H7 (cell line): ENCODE results near the gene MOB3A. TPM values are rescaled to one million over a fixed set of nuclear protein-coding genes. Genes with fewer than 3 reads are reported as not detected.
"Not testable (repeated sequence)": the region's sequence is repeated elsewhere in the genome, so short reads cannot be mapped to it uniquely, and the experiment has no call there.

Experiments used
- DNase-seq: peaks from one replicate; pipeline ENCODE4 v3.0.0; 2012
- H3K27me3 ChIP-seq: 2 replicates; pipeline ENCODE4 v1.6.0; 2011; ENCODE audit warnings: mild to moderate bottlenecking, low read length; ENCODE audit not compliant: control insufficient read depth, insufficient read depth
- H3K36me3 ChIP-seq: replicated peaks from 2 replicates; pipeline ENCODE4 v1.5.1; 2011; ENCODE audit warnings: low read length; ENCODE audit not compliant: control insufficient read depth, insufficient read depth
- H3K4me3 ChIP-seq: 2 replicates; pipeline ENCODE4 v1.5.1; 2011; ENCODE audit warnings: low read depth, mild to moderate bottlenecking, control low read depth, low read length, moderate library complexity; ENCODE audit not compliant: insufficient read depth
- total RNA-seq: library from RNA; depleted of rRNA; stranded (reverse); fragments of >200 nt; shearing (Covaris generic); gene quantifications from 2 replicates; pipeline ENCODE4 v1.2.3, GENCODE V29; 2014

The MOB3A gene
- total RNA-seq, 1 experiment from 2014 or later, result 8.9 TPM

DNA sequence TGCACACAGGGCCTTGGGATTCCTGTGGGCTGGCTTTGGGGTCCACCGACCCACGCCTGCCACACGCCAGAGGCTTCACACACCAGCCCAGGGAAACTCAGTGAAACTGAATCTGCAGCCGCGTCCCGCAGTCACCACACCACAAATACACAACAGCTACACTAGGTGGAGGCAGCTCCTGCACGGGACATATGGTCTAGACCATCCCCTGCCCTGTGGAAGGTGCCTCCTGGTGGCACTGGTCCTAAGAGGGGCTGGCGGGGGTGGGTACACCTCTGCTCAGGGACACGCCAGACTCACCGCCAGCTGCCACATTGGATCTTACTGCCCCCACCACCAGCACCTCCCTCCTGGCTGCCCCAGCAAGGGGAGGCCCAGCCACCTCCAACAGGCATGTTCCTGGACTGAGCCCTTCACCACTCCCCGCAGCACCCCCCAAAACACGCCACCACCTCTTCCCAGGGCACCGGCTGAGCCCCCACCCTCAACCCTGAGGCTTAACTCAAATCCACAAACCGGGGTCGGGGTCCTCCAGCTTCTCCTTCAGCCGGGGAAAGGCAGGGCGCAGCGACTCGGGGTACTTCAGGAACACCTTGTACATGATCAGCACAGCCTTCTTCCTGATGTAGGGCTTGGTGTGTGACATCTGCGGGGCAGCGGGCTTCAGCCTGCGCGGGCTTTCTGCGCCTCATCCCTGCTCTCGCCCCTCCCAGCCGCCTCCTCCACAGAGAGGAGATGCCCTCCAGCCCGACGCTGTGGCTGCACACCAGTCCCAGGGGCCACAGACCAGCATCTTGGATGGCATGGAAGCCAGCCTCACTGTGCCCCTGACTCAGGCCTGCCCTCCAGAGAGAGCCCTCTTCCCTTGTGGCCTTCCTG, 34.0 kb upstream of the MOB3A start:
- no peaks in the 10 kb centered on the region for H3K27me3 ChIP-seq
- DNase-seq, result no peak
- H3K36me3 ChIP-seq, result peaks cover 23% of the 10 kb centered on the region

DNA sequence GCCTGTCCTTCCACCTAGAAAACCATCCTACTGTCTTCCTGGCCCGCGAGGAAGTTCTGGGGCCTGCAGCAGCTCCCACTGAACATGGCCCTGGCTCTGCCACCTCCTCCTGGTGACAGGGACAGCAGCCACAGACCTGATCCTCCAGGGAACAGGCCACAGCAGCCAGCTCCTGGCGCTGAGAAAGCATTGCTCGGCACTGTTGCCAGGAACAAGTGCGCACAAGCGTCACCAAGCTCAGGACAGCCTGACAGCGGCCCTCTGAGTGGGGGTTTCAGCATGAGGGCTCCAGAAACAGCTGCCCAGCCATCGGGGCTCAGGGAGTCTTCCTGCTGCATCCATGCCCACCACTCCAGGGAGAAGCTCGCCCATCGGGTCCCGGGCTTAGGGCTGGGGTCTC, 33.4 kb upstream of the MOB3A start:
- Histone ChIP-seq H3K27me3 (no peaks in the 10 kb centered on the region), H3K4me3 (no peak overlapping the region), H3K36me3 (peaks cover 23% of the 10 kb centered on the region)
- no peak for DNase-seq

More for the DNA sequence above, 34.0 kb upstream of the MOB3A start:
- H3K4me3 ChIP-seq, result no peak overlapping the region

DNA sequence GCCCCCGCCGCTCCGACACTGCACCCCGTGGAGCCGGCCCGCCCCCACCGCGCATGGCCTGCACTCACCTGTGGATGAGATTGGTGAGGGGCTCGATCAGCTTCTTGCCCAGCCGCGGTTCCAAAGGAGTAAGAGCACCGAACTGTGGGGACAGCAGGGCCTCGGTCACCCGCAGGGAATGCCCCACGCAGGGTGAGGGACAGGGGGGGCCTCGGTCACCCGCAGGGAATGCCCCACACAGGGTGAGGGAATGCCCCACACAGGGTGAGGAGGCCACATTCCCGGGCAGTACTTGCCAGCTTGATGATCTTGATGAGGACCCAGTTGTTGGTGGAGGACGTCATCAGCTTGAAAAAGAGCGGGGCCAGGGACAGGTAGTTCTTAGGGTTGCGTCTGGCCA, 32.9 kb upstream of the MOB3A start:
- Histone ChIP-seq H3K27me3 (no peaks in the 10 kb centered on the region), H3K4me3 (no peak overlapping the region), H3K36me3 (peaks cover 23% of the 10 kb centered on the region)
- DNase-seq, result no peak

DNA sequence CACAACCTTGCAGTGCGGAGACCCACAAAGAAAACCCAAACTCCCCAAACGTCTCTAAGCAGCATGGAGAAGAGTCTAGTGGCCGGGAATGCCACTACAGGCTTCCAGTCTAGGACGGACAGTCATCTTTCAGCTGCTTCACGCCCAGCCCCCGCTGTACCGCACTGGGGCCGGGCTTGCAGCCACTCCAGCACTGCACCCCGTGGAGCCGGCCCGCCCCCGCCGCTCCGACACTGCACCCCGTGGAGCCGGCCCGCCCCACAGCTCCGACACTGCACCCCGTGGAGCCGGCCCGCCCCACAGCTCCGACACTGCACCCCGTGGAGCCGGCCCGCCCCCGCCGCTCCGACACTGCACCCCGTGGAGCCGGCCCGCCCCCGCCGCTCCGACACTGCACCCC, 32.1 kb upstream of the MOB3A start:
- DNase-seq, H3K27me3 ChIP-seq, H3K4me3 ChIP-seq: not testable (repeated sequence)
- peaks cover 25% of the 10 kb centered on the region for H3K36me3 ChIP-seq

DNA sequence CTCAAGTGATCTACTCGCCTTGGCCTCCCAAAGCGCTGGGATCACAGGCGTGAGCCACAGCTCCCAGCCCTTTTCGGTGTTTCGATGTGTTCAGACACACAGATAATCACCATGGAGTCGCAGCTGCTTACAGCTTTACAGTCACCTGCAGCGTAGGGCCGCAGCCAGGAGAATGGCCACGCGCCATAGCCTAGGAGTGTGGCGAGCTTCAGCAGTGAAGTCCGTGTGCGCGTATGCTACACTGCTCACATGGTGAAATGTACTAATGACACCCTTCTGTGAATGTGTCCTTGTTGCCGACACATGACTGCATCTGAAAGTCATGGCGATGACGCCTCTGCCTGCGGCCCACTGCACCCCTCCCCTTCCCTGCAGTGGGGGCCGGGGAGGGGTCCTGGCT, 31.6 kb upstream of the MOB3A start:
- H3K36me3 ChIP-seq, result peaks cover 26% of the 10 kb centered on the region
- no peak for DNase-seq
- H3K27me3 ChIP-seq, result no peaks in the 10 kb centered on the region

DNA sequence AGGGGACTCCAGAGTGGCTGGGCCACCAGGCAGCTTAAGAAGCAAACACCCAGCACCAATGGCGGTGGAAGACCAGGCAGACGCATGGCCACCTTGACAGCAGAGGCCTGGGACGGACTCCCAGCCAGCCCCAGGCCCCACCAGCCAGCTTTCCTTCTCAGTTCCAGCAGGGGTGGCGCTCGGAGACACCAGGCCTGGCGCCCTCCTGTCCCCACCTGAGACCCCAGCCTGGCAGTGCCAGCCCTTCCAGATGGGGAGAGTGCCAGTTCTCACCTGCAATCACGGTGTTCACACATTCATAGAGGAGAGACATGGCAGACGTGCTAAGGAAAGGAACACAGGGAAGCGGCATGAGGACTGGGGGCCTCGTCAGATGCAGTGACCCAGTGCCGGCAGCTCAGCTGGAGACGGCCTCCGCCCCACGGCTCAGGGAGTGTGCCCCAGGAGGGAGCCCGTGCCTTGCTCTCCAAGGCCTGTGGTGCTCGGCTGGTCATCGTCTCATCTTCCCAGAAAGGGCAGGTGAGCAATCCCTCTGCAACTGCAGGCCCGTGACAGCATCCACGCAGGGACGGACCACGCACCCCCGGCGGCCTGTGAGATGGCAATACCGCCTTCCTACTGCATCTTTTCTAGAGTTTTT, 30.9 kb upstream of the MOB3A start:
- DNase-seq, result no peak
- Histone ChIP-seq H3K27me3 (no peaks in the 10 kb centered on the region), H3K36me3 (peaks cover 27% of the 10 kb centered on the region)

More for the DNA sequence above, 31.6 kb upstream of the MOB3A start:
- H3K4me3 ChIP-seq, result no peak overlapping the region

DNA sequence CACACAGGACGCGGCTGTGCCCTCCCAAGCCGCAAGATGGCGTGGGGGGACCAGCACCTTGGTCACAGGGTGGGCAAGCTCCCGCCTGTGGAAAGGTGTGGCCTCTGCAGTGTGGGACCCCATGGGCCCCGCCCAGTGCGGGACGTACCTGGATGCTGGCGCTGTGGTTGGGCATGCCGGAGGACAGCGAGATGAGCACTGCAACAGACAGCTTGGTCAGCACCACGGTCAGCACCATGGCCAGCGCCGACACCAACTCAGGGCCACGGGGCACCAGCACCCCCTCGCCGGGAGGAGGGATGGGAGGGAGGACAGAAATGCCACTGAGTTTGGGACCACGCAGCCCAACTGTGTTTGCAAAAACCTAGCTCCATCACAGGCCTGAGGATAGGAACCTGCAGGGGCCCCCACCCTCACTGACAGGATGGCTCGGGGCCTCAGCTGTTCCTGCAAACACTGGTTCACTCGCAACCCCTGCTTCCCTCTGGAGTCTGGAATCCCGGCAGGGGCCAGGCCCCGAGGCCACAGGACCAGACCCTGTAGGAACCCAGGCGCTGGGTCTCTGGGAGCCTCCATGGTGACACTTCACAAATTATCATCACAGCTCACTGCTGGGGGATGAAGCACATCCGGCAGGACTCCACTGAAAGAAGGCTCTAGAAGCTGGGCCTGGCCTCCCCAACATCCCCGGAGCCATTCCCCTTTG, 27.7 kb upstream of the MOB3A start:
- H3K36me3 ChIP-seq, result peaks cover 29% of the 10 kb centered on the region
- H3K4me3 ChIP-seq, result no peak overlapping the region
- no peaks in the 10 kb centered on the region for H3K27me3 ChIP-seq
- peak; percentile 93 for DNase-seq

More for the DNA sequence above, 30.9 kb upstream of the MOB3A start:
- no peak overlapping the region for H3K4me3 ChIP-seq

DNA sequence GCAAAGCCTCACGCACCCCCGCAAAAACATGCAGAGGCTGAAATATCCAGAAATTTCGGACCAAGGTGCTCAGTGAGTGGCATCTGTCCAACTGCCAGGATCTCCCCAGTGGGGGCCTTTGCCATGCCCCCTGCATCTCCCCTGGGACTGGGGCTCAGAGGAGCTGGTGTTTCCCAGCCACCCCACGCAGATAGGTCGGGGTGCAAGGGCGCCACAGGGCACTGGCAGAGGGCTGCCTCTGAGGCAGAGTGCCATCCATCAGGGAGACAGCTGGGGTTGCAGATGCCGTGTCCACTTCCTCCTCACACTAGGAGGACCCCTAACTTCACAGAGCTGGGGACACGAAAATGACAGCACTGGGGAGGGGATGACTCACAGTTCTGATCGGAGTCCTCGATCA, 26.9 kb upstream of the MOB3A start:
- DNase-seq, result no peak
- Histone ChIP-seq H3K36me3 (peaks cover 37% of the 10 kb centered on the region), H3K4me3 (no peak overlapping the region)

DNA sequence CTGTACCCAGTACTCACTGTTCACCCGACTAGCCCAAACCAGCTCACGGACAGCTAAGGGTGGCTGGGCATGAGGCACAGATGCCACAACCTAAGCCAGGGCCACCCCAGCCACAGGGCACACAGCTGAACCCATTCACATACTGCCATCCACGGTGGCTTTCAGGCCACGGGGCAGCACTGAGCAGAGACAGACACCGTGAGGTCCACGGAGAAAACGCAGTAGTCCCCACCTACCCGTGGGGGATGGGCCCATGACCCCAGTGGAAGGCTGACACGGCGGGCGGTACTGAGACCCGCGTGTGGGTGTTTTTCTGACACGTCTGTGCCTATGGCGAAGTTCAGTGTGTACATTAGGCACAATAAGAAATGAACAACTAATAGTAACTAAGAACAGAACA, 26.1 kb upstream of the MOB3A start:
- H3K27me3 ChIP-seq, result no peaks in the 10 kb centered on the region
- DNase-seq, result no peak
- no peak overlapping the region for H3K4me3 ChIP-seq
- H3K36me3 ChIP-seq, result peaks cover 41% of the 10 kb centered on the region

More for the DNA sequence above, 26.9 kb upstream of the MOB3A start:
- no peaks in the 10 kb centered on the region for H3K27me3 ChIP-seq

DNA sequence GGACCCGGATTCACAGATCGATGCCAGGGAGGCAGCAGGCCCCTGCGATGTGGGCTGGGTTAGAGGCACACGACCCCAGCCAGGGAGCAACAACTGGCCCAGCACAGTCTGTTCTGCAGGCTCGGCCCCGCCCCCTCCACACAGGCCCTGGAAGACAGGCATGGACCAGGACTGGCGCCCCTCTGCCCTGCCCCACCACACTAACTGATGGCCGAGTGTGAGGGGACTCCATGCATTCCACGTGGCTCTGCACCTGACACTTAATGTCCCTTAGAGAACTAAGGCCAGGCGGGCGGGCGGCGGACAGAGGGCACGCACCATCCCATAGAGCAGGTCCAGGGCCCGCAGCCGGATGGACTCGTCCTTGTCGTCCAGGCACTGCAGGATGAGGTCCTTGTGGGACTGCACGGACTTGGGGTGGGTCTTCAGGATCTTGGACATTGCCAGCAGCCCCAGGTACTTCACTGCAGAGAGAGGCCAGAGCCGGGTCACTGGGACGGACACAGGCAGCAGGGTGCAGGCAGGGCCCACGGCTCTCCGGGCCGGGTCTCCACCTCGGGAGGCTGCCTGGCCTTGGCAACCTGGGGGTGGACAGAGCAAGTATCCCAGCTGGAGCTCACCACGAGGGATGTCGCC, 25.4 kb upstream of the MOB3A start:
- no peak for DNase-seq
- Histone ChIP-seq H3K36me3 (peaks cover 48% of the 10 kb centered on the region), H3K4me3 (no peak overlapping the region), H3K27me3 (no peaks in the 10 kb centered on the region)

DNA sequence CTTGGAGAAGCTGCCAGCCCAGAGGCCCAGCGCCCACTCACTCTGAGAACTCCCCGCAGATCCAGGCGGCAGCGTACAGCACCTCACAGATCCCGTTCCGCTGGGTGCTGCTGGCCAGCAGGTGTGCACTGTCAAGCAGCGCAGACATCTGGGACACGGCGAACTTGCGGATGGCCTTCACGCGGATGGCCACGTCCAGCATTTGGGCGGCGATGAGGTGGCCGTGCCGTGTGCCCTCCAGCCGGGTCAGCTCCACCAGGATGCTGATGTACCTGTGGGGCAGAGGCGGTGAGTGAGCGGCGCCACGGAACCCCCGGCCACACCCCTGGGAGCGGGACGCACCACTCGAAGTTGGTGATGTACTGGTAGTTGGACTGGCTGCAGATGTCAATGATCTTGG, 24.7 kb upstream of the MOB3A start:
- Histone ChIP-seq H3K27me3 (no peaks in the 10 kb centered on the region), H3K4me3 (no peak overlapping the region), H3K36me3 (peaks cover 49% of the 10 kb centered on the region)
- no peak for DNase-seq

DNA sequence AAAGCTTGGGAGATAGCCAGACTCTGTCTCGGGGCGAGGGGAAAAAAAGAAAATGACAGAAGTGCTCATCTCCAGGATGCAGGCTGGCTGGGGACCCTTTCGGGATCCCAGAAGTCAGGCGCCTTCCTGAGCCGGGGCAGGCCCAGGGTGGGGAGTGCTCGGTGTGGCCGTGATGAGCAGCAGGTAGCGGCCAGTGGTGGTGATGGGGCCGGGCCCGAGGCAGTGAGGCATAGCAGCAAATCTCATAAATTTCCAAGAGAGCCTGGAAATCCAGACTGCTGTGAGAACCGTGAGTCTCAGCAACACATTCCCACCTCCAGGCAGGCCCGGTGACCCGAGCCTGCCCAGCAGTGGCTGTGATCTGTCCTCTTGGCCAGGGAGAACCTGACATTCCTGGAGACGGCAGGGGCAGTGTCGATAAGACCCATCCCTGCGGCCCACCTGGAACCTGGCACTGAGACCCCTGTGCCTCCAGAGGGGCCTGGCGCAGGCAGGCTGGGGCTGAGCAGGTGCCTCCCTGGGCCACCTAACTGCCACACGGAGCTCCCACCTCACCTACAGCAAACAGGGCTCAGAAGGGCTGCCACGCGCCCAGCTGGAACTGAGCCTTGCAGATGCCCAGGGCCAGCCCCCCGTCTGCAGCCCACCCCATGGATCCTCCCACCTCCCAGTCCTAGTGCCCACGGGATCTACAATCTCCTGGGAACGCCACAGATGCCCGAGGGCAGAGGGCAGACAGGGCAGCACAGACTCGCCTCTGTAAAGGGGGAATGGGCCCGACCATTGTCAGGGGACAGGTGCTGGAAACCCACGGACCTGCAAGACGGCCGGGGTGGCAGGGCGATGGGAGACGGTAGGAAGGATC, 24.0 kb upstream of the MOB3A start:
- H3K4me3 ChIP-seq, result no peak overlapping the region
- no peak for DNase-seq
- peaks cover 53% of the 10 kb centered on the region for H3K36me3 ChIP-seq
- H3K27me3 ChIP-seq, result no peaks in the 10 kb centered on the region

DNA sequence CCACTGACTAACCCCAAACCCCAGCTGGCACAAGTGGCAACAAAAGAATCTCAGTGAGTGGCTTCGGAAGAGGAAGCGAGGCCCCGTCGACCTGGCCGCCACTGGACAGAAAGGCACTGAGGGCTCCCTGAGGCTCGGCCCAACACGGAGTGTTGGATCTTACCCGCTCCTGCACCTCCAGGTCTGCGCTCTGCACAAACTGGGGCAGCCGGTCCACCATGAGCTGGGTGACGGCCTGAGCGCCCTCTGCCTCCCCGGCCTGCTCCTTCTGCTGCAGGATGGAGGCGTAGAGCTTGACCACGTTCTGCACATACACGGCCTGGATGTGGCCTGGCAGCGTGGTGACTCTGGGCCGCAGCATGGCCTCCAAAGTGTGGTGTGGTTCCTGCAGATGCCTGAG, 22.3 kb upstream of the MOB3A start:
- H3K4me3 ChIP-seq, result no peak overlapping the region

More for the DNA sequence above, 22.3 kb upstream of the MOB3A start:
- DNase-seq, result no peak
- Histone ChIP-seq H3K27me3 (no peaks in the 10 kb centered on the region), H3K36me3 (peaks cover 66% of the 10 kb centered on the region)
